GM10266 (cell line): Measurements from ENCODE around the gene SARDH.

Experiments used
- DNase-seq: peaks from one replicate; pipeline ENCODE4 v3.0.0; 2012; ENCODE audit errors: extremely low spot score
- CTCF ChIP-seq: IDR thresholded peaks from 2 replicates; pipeline ENCODE4 v1.5.1; 2012; ENCODE audit warnings: mild to moderate bottlenecking, low read depth; ENCODE audit not compliant: control insufficient read depth, insufficient read depth; ENCODE audit errors: missing control alignments

Gene SARDH

DNA sequence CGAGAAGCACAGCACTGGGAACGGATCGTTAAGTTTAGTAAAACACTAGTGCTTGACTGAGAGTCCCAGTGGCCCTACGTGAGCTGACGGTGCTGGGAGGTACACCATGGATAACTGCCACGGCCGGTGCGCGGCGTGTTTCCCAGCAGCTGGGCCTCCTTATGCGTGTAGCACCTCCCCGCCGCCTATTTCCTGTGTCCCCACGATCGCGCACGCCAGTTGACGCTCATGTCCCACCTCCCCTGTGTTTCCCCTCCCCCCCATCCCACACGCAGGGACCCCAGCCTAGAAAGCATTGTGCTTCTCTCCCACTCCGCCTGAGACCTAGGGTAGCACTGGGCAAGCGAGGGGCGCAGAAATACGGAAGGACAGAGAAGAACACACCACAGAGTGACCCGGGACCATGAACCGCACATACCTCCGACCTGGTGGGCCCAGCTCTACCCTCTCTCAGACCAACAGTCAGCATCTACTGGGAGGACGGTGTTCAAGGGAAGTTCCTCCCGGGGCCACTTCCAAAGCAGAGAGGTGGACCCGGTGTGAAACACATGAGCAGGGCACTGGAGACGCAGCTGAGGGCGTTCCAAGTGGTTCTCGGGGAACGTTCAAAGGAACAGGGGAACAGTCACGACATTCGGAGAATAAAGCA is 56.4 kb downstream of the SARDH start:
- no peak for DNase-seq
- no peak for TF ChIP-seq CTCF

DNA sequence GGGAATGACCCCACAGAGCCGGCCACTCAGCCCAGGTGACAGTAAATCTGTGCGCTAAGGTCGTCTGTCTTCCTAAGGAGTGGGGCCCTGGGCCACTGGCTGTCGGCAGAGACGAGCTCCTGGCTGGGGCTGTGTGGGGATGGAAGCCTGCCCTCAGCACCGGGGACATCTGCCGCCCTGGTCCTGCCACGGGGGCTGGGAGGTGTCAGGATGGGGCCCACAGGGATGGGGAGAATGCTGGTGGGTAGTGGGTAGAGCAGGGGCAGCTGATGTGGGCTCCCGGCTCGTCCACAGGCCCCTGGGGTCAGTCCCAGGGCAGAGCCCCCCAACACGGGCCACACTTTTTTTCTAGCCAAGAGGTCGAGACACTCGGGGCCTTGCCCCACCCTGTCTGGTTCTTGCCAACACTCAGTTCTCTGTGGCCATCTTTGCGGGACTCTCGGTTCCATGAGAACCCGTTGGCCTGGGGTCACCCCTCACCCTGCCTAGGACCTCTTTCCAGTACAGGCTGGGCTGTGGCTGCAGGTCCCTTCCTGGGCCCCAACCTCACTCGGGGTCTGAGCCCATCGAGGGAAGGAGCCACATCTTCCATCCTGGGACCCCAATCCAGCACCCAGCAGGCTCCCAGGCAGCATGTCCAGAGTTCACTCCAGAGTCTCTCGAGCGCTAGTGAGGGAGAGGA is 57.0 kb downstream of the SARDH start:
- TF ChIP-seq CTCF: no peak
- no peak for DNase-seq

DNA sequence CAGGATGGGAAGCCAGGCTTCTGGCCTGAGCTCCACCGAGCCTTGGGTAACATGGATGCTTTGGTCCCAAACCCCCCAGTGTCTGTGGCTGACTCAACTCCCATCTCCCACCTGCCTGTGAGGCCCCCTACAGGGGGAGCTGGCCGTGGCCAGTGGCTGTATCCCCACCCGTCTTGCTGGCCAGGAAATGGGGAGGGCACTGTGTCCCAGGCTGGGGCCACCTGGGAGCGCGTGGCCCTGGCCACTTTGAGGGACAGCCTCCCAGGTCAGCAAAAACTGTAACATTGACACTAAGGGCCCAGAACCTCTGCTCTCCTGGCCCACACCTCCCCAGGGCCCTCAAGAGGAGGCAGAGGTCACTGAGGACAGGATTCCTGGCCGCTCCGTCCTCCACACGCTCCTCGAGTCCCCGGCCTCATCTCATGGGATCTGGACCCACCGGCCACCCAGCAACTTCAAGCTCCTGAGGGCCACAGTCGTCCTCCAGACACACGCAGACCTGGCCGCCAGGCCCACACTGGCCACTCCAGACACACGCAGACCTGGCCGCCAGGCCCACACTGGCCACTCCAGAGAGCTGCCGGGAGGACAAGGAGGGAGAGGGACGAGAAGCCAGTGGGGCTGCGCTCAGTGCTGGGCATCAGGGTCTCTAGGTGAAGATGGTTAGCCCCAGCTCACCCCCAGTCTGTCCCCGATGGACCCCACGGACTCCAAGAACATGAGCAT is 57.7 kb downstream of the SARDH start:
- DNase-seq: no peak
- TF ChIP-seq CTCF: no peak

DNA sequence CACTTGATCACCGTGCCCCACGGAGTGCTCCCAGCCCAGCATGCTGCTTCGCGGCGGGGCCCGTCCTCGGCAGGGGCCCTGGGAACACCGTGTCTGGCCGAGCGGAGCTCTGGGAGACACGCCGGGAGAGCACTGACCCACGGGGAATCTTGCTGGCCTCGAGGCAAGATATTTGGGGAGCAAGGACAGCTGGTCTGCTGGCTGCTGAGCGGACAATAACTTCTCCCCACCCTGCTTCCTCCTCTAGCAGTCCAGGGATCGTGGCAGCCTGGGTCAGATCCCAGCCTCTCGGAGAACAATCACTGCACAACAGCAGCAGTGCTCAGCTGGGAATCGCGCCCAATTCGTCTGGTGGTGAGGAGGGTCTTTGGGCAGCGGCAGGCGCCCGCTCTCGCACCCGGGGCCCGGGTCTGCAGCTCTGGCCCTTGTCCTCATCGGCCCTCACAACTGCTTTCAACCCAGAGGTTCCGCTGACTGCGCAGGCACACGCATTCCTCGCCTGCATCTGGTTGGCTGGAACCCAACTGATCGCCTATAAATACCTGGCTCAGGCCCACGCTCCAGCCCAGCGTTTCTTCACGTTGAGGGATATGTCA is 58.6 kb downstream of the SARDH start:
- no peak for DNase-seq
- TF ChIP-seq CTCF: no peak

- TF ChIP-seq CTCF: no peak
- no peak for DNase-seq
These were observed 59.1 kb downstream of the SARDH start for GRCh38 chr9:133679056-133679455.

- no peak for TF ChIP-seq CTCF
- DNase-seq: no peak
These were observed 60.8 kb downstream of the SARDH start for GRCh38 chr9:133677126-133678010.
